ENCODE results near the gene NRF1. TPM values are rescaled to one million over a fixed set of nuclear protein-coding genes. Genes with fewer than 3 reads are reported as not detected.

The NRF1 gene
- total and polyA plus RNA-seq, 10 of the 15 experiments (the other 5 are each of a cell fraction or from before 2014, with no cell fraction given) = 3.5 to 23.1 (median 13.5) TPM

GRCh38 chr7:129567377-129567776, 44.1 kb upstream of the NRF1 start:
- no peak overlapping the region for H3K4me2 ChIP-seq (ENCODE audit: control insufficient read depth, insufficient read depth)
- CTCF ChIA-PET = no interaction called here

More at GRCh38 chr7:129567377-129567776, 44.1 kb upstream of the NRF1 start:
- in situ Hi-C loops (cut with MboI) = no loop called here
- intact Hi-C loops (cut with micrococcal nuclease; ENCODE audit: unreplicated experiment) = no loop called here
- WGBS (ENCODE audit: insufficient coverage, insufficient replicate concordance, low lambda C conversion rate, missing lambda C conversion rate) = 100% methylated on average over 3 of the region's 3 CpGs
- ChIA-PET RAD21 (ENCODE audit: unreplicated experiment) (no interaction called here), POLR2A (no interaction called here), SMC1A (ENCODE audit: uncharacterized antibody, unreplicated experiment) (interaction anchor here (0.6 kb wide), 1 partner anchor 23 kb away, joined by 3 read pairs; no protein-coding TSS in a partner anchor)
- no peaks in the 10 kb centered on the region for H3K36me3 ChIP-seq (ENCODE audit: control insufficient read depth in 2 of 2, insufficient read depth in 2 of 2, low read length in 1 of 2)
- TF ChIP-seq SMARCA5 (IDR thresholded peaks at IDR 0.05) (no peak), HSF1 (IDR thresholded peaks at IDR 0.05; ENCODE audit: low read depth, low read length) (no peak), EED (IDR thresholded peaks at IDR 0.05; ENCODE audit: low read depth) (no peak), TCF12 (IDR thresholded peaks at IDR 0.05; ENCODE audit: low read depth, low read length) (no peak), EGR1 (IDR thresholded peaks at IDR 0.05; ENCODE audit: borderline replicate concordance in 1 of 2, low read depth in 2 of 2, low read length in 2 of 2) (no peak), E4F1 (IDR thresholded peaks at IDR 0.05; ENCODE audit: borderline replicate concordance, partially characterized antibody) (no peak), FOS (IDR thresholded peaks at IDR 0.05; ENCODE audit: borderline replicate concordance, extremely low read depth, insufficient read length) (no peak), NFYA (IDR thresholded peaks at IDR 0.05; ENCODE audit: borderline replicate concordance, low read depth, low read length) (no peak), MLLT1 (IDR thresholded peaks at IDR 0.05) (no peak), POLR2A (IDR thresholded peaks at IDR 0.05; ENCODE audit: low read depth, low read length) (no peak), POLR2AphosphoS5 (IDR thresholded peaks at IDR 0.05; ENCODE audit: low read length) (no peak), CEBPB (IDR thresholded peaks at IDR 0.05; ENCODE audit: borderline replicate concordance in 1 of 2, low read depth in 2 of 2, low read length in 2 of 2) (no peak), STAT3 (IDR thresholded peaks at IDR 0.05; ENCODE audit: low read depth, low read length) (no peak)
- TF ChIP-seq, protein P1, sequence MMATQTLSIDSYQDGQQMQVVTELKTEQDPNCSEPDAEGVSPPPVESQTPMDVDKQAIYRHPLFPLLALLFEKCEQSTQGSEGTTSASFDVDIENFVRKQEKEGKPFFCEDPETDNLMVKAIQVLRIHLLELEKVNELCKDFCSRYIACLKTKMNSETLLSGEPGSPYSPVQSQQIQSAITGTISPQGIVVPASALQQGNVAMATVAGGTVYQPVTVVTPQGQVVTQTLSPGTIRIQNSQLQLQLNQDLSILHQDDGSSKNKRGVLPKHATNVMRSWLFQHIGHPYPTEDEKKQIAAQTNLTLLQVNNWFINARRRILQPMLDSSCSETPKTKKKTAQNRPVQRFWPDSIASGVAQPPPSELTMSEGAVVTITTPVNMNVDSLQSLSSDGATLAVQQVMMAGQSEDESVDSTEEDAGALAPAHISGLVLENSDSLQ (IDR thresholded peaks at IDR 0.05) = no peak
- no peaks in the 10 kb centered on the region for H4K20me1 ChIP-seq (ENCODE audit: control insufficient read depth, insufficient read depth)
- no TSS peak for BruUV-seq (replicated peaks)
- H3K9me3 ChIP-seq (replicated peaks; ENCODE audit: control insufficient read depth, insufficient read depth, low read length) = no peaks in the 10 kb centered on the region
- DNase-seq (ENCODE audit: low read depth, low spot score) (no peak), FAIRE-seq (no peak), ATAC-seq (no peak)
- no peak overlapping the region for H3K27ac ChIP-seq (ENCODE audit: control insufficient read depth, insufficient read depth)
- H3K9ac ChIP-seq (ENCODE audit: control insufficient read depth, insufficient read depth, low read length) = no peak overlapping the region
- H3K4me1 ChIP-seq (ENCODE audit: control insufficient read depth, insufficient read depth, low read length) = no peaks in the 10 kb centered on the region
- no peak overlapping the region for H2AFZ ChIP-seq (ENCODE audit: control insufficient read depth, low read depth, low read length)
- H3K4me3 ChIP-seq = no peak overlapping the region
- H3K27me3 ChIP-seq (replicated peaks in 1 of 2; ENCODE audit: control insufficient read depth in 2 of 2, insufficient read depth in 2 of 2, low read length in 1 of 2) = no peaks in the 10 kb centered on the region; a peak in 1 of 4 replicates
- H3K79me2 ChIP-seq (ENCODE audit: control insufficient read depth, insufficient read depth, low read length) = no peaks in the 10 kb centered on the region
